ENCODE data around the gene BAIAP2.

- TF ChIP-seq CTCF (conservative IDR thresholded peaks at IDR 0.05 in 1 of 2, IDR thresholded peaks at IDR 0.05 in 1 of 2; ENCODE audit: extremely low read depth in 1 of 2, insufficient read depth in 1 of 2, low read depth in 1 of 2, low read length in 2 of 2) (no peak), EZH2 (IDR thresholded peaks at IDR 0.05; ENCODE audit: borderline replicate concordance, low read length) (no peak)
Measured at GRCh38 chr17:80989586-80989913, 45.4 kb upstream of the BAIAP2 start.
